ENCODE results near the gene PELI1. TPM values are rescaled to one million over a fixed set of nuclear protein-coding genes. Genes with fewer than 3 reads are reported as not detected.

The PELI1 gene, protein sequence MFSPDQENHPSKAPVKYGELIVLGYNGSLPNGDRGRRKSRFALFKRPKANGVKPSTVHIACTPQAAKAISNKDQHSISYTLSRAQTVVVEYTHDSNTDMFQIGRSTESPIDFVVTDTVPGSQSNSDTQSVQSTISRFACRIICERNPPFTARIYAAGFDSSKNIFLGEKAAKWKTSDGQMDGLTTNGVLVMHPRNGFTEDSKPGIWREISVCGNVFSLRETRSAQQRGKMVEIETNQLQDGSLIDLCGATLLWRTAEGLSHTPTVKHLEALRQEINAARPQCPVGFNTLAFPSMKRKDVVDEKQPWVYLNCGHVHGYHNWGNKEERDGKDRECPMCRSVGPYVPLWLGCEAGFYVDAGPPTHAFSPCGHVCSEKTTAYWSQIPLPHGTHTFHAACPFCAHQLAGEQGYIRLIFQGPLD
- 4.7 and 5.5 TPM in 2 replicates for total RNA-seq

DNA sequence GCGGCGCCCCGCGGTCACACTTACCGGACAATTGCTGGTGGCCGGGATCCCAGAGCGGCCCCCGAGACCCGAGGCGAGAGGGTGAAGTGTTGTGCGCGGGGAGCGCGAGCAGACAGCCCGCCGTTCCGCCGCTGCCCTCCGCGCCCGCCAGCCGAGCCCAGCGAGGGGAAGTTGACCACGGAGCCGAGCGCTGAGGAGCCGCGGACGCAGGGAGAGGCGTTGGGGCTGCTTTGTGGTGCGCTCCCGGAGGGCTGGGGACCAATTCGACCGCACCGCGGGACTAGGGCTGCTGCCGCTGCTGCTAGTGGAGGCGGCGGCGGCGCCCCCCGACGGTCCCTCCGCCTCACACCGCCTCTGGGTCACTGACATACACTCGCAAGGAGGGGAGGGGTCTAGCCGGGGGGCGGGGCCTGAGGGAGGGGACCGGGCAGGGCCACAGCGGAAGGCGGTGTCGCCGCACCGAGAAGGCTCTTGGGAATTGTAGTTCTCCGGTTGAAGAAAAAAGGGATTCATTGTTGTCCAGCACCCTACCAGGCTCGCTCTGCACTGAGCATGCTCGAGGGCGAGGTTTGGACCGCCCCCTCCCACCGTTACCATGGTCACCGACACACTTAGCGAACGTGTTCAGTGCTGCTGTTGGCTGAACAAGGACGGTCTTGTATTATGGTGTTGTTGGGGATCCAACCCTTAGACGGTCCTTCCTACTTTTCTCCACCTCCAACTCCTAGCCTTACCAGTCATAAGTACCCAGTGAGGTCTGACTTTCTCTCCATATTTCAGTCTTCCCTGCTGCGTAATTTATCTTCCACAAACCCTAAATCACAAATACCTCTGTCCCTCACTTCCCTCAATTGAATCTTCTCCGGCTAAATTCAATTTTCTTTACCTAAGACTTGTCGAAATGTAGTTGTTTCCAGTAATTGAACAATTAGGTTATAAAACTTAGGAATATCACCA, at the start of gene PELI1:
Gene PELI1 (minus strand): TSS at position 364 of the 957 bp plus-strand sequence. CDS start 36,110 bp downstream, outside the sequence.

Other genes with a start within 250 kb of the PELI1 start
- gene VPS54, start 125.0 kb downstream of the PELI1 start, total RNA-seq, result 24.7 and 26.9 TPM in 2 replicates